ENCODE data around the gene P2RY6.

P2RY6 gene

GRCh38 chr11:73271936-73272679 lies at the start of gene P2RY6:
TSS of gene P2RY6 (plus strand) at chr11:73272338. CDS start at chr11:73296519, 24,181 bp downstream.
- H3K4me3 ChIP-seq (ENCODE audit: low read depth, low read length), result no peak within 1 kb of the TSS
- no peak for DNase-seq (ENCODE audit: low read depth)
- TF ChIP-seq CTCF (IDR thresholded peaks at IDR 0.05; ENCODE audit: control insufficient read depth, extremely low read depth, insufficient read depth), result no peak

- no peak for DNase-seq (ENCODE audit: low read depth)
- no peak overlapping the region for H3K4me3 ChIP-seq (ENCODE audit: low read depth, low read length)
- no peak for TF ChIP-seq CTCF (IDR thresholded peaks at IDR 0.05; ENCODE audit: control insufficient read depth, extremely low read depth, insufficient read depth)
These were observed 48.0 kb upstream of the P2RY6 start for GRCh38 chr11:73223998-73224730.

GRCh38 chr11:73225001-73225686 lies 47.0 kb upstream of the P2RY6 start:
- no peak for DNase-seq (ENCODE audit: low read depth)
- TF ChIP-seq CTCF (IDR thresholded peaks at IDR 0.05; ENCODE audit: control insufficient read depth, extremely low read depth, insufficient read depth), result no peak
- H3K4me3 ChIP-seq (ENCODE audit: low read depth, low read length), result no peak overlapping the region

GRCh38 chr11:73225851-73226250 lies 46.3 kb upstream of the P2RY6 start:
- no peak for TF ChIP-seq CTCF (IDR thresholded peaks at IDR 0.05; ENCODE audit: control insufficient read depth, extremely low read depth, insufficient read depth)
- no peak overlapping the region for H3K4me3 ChIP-seq (ENCODE audit: low read depth, low read length)
- no peak for DNase-seq (ENCODE audit: low read depth)

- no peak overlapping the region for H3K4me3 ChIP-seq (ENCODE audit: low read depth, low read length)
- DNase-seq (ENCODE audit: low read depth), result no peak
These were observed 45.7 kb upstream of the P2RY6 start for GRCh38 chr11:73226297-73227006.

More at GRCh38 chr11:73226297-73227006, 45.7 kb upstream of the P2RY6 start:
- no peak for TF ChIP-seq CTCF (IDR thresholded peaks at IDR 0.05; ENCODE audit: control insufficient read depth, extremely low read depth, insufficient read depth)
